SH-SY5Y (cell line): ENCODE measurements around the gene TGM5.

Source experiments
- GATA2 ChIP-seq: IDR thresholded peaks from 2 replicates; pipeline ENCODE4 v1.6.1; 2011; ENCODE audit warnings: mild to moderate bottlenecking, low read depth, low read length
- GATA3 ChIP-seq: IDR thresholded peaks from 2 replicates; pipeline ENCODE4 v1.6.1; 2011; ENCODE audit warnings: low read depth, mild to moderate bottlenecking, low read length, moderate library complexity

DNA sequence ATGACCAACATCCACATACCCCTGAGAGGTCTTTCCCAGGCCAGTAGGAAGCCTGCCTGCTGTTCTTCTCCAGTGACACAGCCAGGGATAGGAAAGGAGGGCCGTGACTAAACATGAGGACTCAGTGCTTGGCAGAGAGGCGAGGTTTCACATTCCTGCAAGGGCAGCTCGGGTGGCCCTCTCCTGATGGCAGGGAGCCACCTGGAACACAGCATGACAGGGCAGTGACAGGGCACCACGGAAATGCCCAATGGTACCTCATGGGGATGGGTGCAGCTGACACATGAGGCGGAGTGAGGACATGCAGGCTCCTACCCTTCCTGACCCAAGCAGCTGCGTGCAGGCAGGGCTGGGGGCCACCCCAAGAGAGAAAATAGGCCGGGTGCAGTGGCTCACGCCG lies 7.4 kb upstream of the TGM5 start:
- TF ChIP-seq GATA2 (no peak), GATA3 (no peak)
